Liver (tissue), 9 donors: Measurements from ENCODE around the gene NTN3. TPM values are rescaled to one million over a fixed set of nuclear protein-coding genes. Genes with fewer than 3 reads are reported as not detected.

ENCODE experiments used
- DNase-seq: peaks from one replicate; pipeline ENCODE4 v3.0.0-alpha.2; 2017; ENCODE audit warnings: low spot score
- H3K27ac ChIP-seq, 2 donors: one replicate each; pipeline ENCODE4 v1.7.0; 2013; ENCODE audit warnings: inconsistent platforms in 2 of 2, low read length in 2 of 2, control low read depth in 1 of 2, low read depth in 1 of 2, mild to moderate bottlenecking in 1 of 2
- H3K27me3 ChIP-seq, 4 donors: one replicate each; pipeline versions ENCODE4 v1.6.1 to v1.7.0; 2013; ENCODE audit warnings: low read length in 3 of 4, inconsistent platforms in 1 of 4, mild to moderate bottlenecking in 1 of 4, moderate library complexity in 1 of 4; ENCODE audit not compliant: control insufficient read depth in 4 of 4, insufficient read depth in 4 of 4
- H3K36me3 ChIP-seq, 4 donors: one replicate each; pipeline versions ENCODE4 v1.6.1 to v1.7.0; 2013; ENCODE audit warnings: low read length in 3 of 4, mild to moderate bottlenecking in 3 of 4, low read depth in 1 of 4, moderate library complexity in 1 of 4; ENCODE audit not compliant: control insufficient read depth in 4 of 4, insufficient read depth in 3 of 4
- H3K4me1 ChIP-seq, 4 donors: one replicate each; pipeline versions ENCODE4 v1.6.1 to v1.7.0; 2013; ENCODE audit warnings: low read length in 3 of 4, mild to moderate bottlenecking in 3 of 4, moderate library complexity in 1 of 4; ENCODE audit not compliant: control insufficient read depth in 4 of 4, insufficient read depth in 4 of 4
- H3K4me3 ChIP-seq, 3 donors: one replicate each; pipeline versions ENCODE4 v1.6.1 to v1.7.0; 2013; ENCODE audit warnings: low read length in 3 of 3, control low read depth in 1 of 3, low read depth in 1 of 3, mild to moderate bottlenecking in 1 of 3
- H3K9ac ChIP-seq, 2 donors: one replicate each; pipeline ENCODE4 v1.7.0; 2013; ENCODE audit warnings: low read length in 2 of 2, mild to moderate bottlenecking in 2 of 2, moderate library complexity in 2 of 2, control low read depth in 1 of 2, low read depth in 1 of 2
- H3K9me3 ChIP-seq, 4 donors: one replicate each; pipeline versions ENCODE4 v1.6.1 to v1.7.0; 2013; ENCODE audit warnings: low read length in 3 of 4; ENCODE audit not compliant: control insufficient read depth in 4 of 4
- EGR1 ChIP-seq, 2 donors: IDR thresholded peaks; 2 replicates each; pipeline ENCODE4 v1.6.1; 2016 to 2018; ENCODE audit warnings: antibody characterized with exemption in 2 of 2, low read depth in 2 of 2
- FOXA1 ChIP-seq: IDR thresholded peaks from 2 replicates; pipeline ENCODE4 v1.6.1; 2016; ENCODE audit warnings: antibody characterized with exemption
- FOXA2 ChIP-seq: IDR thresholded peaks from 2 replicates; pipeline ENCODE4 v1.6.1; 2016; ENCODE audit warnings: antibody characterized with exemption
- GABPA ChIP-seq, 2 donors: IDR thresholded peaks in 1 of 2; conservative IDR thresholded peaks in 1 of 2; 2 replicates each; pipeline ENCODE4 v1.6.1; 2016; ENCODE audit warnings: antibody characterized with exemption in 2 of 2, mild to moderate bottlenecking in 1 of 2, moderate library complexity in 1 of 2
- HNF4A ChIP-seq, 2 donors: conservative IDR thresholded peaks; 2 replicates each; pipeline ENCODE4 v1.6.1; 2016; ENCODE audit warnings: antibody characterized with exemption in 2 of 2, mild to moderate bottlenecking in 2 of 2
- HNF4G ChIP-seq: IDR thresholded peaks from 2 replicates; pipeline ENCODE4 v1.6.1; 2016; ENCODE audit warnings: antibody characterized with exemption
- JUND ChIP-seq, 2 donors: IDR thresholded peaks; 2 replicates each; pipeline ENCODE4 v1.6.1; 2016; ENCODE audit warnings: antibody characterized with exemption in 2 of 2
- NR2F2 ChIP-seq: IDR thresholded peaks from 2 replicates; pipeline ENCODE4 v1.6.1; 2016; ENCODE audit warnings: antibody characterized with exemption
- RAD21 ChIP-seq, 2 donors: IDR thresholded peaks; 2 replicates each; pipeline ENCODE4 v1.6.1; 2016; ENCODE audit warnings: antibody characterized with exemption in 2 of 2, mild to moderate bottlenecking in 2 of 2
- RXRA ChIP-seq, 2 donors: IDR thresholded peaks; 2 replicates each; pipeline ENCODE4 v1.6.1; 2017 to 2018; ENCODE audit warnings: antibody characterized with exemption in 2 of 2, mild to moderate bottlenecking in 1 of 2
- SP1 ChIP-seq: IDR thresholded peaks from 2 replicates; pipeline ENCODE4 v1.6.1; 2018; ENCODE audit warnings: antibody characterized with exemption, mild to moderate bottlenecking
- TAF1 ChIP-seq: conservative IDR thresholded peaks from 2 replicates; pipeline ENCODE4 v1.6.1; 2016; ENCODE audit warnings: antibody characterized with exemption, mild to moderate bottlenecking
- YY1 ChIP-seq: IDR thresholded peaks from 2 replicates; pipeline ENCODE4 v1.6.1; 2016; ENCODE audit warnings: antibody characterized with exemption, mild to moderate bottlenecking
- whole genome bisulfite sequencing: extraction: QIAGEN DNeasy Blood & Tissue Kit; methylation state at CpG from one replicate; pipeline ENCODE4 v1.1.7; 2013; 5-methylcytosine and 5-hydroxymethylcytosine counted together
- polyA plus RNA-seq, 2 donors: library from polyadenylated mRNA; stranded (reverse) in 1 of 2; unstranded in 1 of 2; fragments of 200-250 nt in 1 of 2; fragments of >200 nt in 1 of 2; fragmentation: Nextera tagmentation in 1 of 2; extraction: Ambion mirVana in 1 of 2; gene quantifications; one replicate each; pipeline versions ENCODE4 v1.2.1 to v1.2.3, GENCODE V29; 2013 to 2015
- total RNA-seq, 2 donors: library from RNA; depleted of rRNA; stranded (reverse); fragments of >200 nt; gene quantifications; one replicate each; pipeline ENCODE4 v1.2.3, GENCODE V29; 2014
- TF ChIP-seq, protein P1 (sequence below): IDR thresholded peaks from 2 replicates; pipeline ENCODE4 v1.6.1; 2016; ENCODE audit warnings: antibody characterized with exemption
- TF ChIP-seq, protein P2 (sequence below): fragments of 150-350 bp; IDR thresholded peaks from 2 replicates; pipeline ENCODE4 v1.5.1; 2017; ENCODE audit warnings: improper control_type of control experiment, low read depth, low read length; ENCODE audit not compliant: missing input control
- TF ChIP-seq, protein P3 (sequence below): IDR thresholded peaks from 2 replicates; pipeline ENCODE4 v1.6.1; 2016; ENCODE audit warnings: antibody characterized with exemption, mild to moderate bottlenecking
- TF ChIP-seq, protein P4 (sequence below): IDR thresholded peaks from 2 replicates; pipeline ENCODE4 v1.6.1; 2016; ENCODE audit warnings: antibody characterized with exemption
- TF ChIP-seq, protein P5 (sequence below): IDR thresholded peaks from 2 replicates; pipeline ENCODE4 v1.6.1; 2016; ENCODE audit warnings: antibody characterized with exemption
- donor health status: healthy.
- donor health status: healthy.
- donor health status: healthy.
- donor health status: healthy.
- donor health status: healthy.

Gene NTN3
- total and polyA plus RNA-seq, 4 donors: 0.19 to 2.3 (median 0.28) TPM; not detected in 1

DNA sequence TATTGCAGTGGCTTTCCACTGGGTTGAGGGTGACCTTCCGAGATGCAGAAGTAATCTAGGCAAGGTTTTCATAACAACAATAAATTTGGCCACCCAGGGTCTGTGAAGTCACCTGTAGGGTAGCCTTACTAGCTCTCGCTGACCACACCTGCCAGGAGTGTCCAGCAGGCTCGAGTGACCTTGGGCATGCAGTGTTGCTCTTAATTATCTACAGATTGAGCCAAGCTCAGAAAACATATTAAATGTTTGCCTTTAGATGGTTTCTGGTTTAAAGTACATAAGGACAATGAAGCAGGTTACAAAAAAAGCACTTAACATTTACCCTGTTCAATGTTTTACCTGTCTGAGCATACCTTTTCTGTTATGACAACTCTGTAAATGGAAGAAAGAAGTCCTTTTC lies 5.6 kb downstream of the NTN3 start:
- no peak for DNase-seq
- no peaks in the 10 kb centered on the region for H3K36me3 ChIP-seq
- no peak overlapping the region for H3K4me3 ChIP-seq
- H3K9ac ChIP-seq: no peak overlapping the region
- WGBS: 38% methylated on average over 3 of the region's 3 CpGs
- H3K9me3 ChIP-seq: no peaks in the 10 kb centered on the region
- H3K27me3 ChIP-seq: no peaks in the 10 kb centered on the region
- peak overlapping the region in 1 of 2 donors; percentile 6 for H3K27ac ChIP-seq
- TF ChIP-seq, protein P1, sequence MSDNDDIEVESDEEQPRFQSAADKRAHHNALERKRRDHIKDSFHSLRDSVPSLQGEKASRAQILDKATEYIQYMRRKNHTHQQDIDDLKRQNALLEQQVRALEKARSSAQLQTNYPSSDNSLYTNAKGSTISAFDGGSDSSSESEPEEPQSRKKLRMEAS: no peak
- TF ChIP-seq HNF4G (no peak), TAF1 (no peak), RAD21 (IDR thresholded peaks at IDR 0.05) (no peak), YY1 (no peak), JUND (IDR thresholded peaks at IDR 0.05) (no peak), FOXA2 (peak; percentile 21), SP1 (no peak), HNF4A (conservative IDR thresholded peaks at IDR 0.05) (peak; percentile 36 to 52), RXRA (IDR thresholded peaks at IDR 0.05) (peak in 1 of 2 donors; percentile 52), NR2F2 (no peak), EGR1 (IDR thresholded peaks at IDR 0.05; ENCODE audit: low read depth in 2 of 2) (no peak), GABPA (IDR thresholded peaks at IDR 0.05 in 1 of 2, conservative IDR thresholded peaks at IDR 0.05 in 1 of 2) (no peak), FOXA1 (no peak)
- TF ChIP-seq, protein P2, sequence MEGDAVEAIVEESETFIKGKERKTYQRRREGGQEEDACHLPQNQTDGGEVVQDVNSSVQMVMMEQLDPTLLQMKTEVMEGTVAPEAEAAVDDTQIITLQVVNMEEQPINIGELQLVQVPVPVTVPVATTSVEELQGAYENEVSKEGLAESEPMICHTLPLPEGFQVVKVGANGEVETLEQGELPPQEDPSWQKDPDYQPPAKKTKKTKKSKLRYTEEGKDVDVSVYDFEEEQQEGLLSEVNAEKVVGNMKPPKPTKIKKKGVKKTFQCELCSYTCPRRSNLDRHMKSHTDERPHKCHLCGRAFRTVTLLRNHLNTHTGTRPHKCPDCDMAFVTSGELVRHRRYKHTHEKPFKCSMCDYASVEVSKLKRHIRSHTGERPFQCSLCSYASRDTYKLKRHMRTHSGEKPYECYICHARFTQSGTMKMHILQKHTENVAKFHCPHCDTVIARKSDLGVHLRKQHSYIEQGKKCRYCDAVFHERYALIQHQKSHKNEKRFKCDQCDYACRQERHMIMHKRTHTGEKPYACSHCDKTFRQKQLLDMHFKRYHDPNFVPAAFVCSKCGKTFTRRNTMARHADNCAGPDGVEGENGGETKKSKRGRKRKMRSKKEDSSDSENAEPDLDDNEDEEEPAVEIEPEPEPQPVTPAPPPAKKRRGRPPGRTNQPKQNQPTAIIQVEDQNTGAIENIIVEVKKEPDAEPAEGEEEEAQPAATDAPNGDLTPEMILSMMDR: no peak
- TF ChIP-seq, protein P3, sequence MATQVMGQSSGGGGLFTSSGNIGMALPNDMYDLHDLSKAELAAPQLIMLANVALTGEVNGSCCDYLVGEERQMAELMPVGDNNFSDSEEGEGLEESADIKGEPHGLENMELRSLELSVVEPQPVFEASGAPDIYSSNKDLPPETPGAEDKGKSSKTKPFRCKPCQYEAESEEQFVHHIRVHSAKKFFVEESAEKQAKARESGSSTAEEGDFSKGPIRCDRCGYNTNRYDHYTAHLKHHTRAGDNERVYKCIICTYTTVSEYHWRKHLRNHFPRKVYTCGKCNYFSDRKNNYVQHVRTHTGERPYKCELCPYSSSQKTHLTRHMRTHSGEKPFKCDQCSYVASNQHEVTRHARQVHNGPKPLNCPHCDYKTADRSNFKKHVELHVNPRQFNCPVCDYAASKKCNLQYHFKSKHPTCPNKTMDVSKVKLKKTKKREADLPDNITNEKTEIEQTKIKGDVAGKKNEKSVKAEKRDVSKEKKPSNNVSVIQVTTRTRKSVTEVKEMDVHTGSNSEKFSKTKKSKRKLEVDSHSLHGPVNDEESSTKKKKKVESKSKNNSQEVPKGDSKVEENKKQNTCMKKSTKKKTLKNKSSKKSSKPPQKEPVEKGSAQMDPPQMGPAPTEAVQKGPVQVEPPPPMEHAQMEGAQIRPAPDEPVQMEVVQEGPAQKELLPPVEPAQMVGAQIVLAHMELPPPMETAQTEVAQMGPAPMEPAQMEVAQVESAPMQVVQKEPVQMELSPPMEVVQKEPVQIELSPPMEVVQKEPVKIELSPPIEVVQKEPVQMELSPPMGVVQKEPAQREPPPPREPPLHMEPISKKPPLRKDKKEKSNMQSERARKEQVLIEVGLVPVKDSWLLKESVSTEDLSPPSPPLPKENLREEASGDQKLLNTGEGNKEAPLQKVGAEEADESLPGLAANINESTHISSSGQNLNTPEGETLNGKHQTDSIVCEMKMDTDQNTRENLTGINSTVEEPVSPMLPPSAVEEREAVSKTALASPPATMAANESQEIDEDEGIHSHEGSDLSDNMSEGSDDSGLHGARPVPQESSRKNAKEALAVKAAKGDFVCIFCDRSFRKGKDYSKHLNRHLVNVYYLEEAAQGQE: no peak
- TF ChIP-seq, protein P4, sequence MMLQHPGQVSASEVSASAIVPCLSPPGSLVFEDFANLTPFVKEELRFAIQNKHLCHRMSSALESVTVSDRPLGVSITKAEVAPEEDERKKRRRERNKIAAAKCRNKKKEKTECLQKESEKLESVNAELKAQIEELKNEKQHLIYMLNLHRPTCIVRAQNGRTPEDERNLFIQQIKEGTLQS: no peak
- TF ChIP-seq, protein P5, sequence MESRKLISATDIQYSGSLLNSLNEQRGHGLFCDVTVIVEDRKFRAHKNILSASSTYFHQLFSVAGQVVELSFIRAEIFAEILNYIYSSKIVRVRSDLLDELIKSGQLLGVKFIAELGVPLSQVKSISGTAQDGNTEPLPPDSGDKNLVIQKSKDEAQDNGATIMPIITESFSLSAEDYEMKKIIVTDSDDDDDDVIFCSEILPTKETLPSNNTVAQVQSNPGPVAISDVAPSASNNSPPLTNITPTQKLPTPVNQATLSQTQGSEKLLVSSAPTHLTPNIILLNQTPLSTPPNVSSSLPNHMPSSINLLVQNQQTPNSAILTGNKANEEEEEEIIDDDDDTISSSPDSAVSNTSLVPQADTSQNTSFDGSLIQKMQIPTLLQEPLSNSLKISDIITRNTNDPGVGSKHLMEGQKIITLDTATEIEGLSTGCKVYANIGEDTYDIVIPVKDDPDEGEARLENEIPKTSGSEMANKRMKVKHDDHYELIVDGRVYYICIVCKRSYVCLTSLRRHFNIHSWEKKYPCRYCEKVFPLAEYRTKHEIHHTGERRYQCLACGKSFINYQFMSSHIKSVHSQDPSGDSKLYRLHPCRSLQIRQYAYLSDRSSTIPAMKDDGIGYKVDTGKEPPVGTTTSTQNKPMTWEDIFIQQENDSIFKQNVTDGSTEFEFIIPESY: no peak
- peaks cover 23 to 57% (median 43%) of the 10 kb centered on the region in 4 donors for H3K4me1 ChIP-seq
